ENCODE data around the gene DCXR.

The DCXR gene

GRCh38 chr17:82062984-82063368, 25.5 kb upstream of the DCXR start:
- no peak for DNase-seq (ENCODE audit: low read depth)
- no peak overlapping the region for H3K4me3 ChIP-seq (ENCODE audit: control insufficient read depth, low read depth, low read length)
- TF ChIP-seq CTCF (conservative IDR thresholded peaks at IDR 0.05; ENCODE audit: control insufficient read depth, insufficient read depth, low read depth, low read length) = no peak

- no peak overlapping the region for H3K4me3 ChIP-seq (ENCODE audit: control insufficient read depth, low read depth, low read length)
- no peak for TF ChIP-seq CTCF (conservative IDR thresholded peaks at IDR 0.05; ENCODE audit: control insufficient read depth, insufficient read depth, low read depth, low read length)
- no peak for DNase-seq (ENCODE audit: low read depth)
Measured at GRCh38 chr17:82062076-82062983, 24.8 kb upstream of the DCXR start.

GRCh38 chr17:82061047-82061925, 23.8 kb upstream of the DCXR start:
- DNase-seq (ENCODE audit: low read depth) = no peak
- no peak overlapping the region for H3K4me3 ChIP-seq (ENCODE audit: control insufficient read depth, low read depth, low read length)
- TF ChIP-seq CTCF (conservative IDR thresholded peaks at IDR 0.05; ENCODE audit: control insufficient read depth, insufficient read depth, low read depth, low read length) = no peak

GRCh38 chr17:82060614-82061013, 23.1 kb upstream of the DCXR start:
- no peak overlapping the region for H3K4me3 ChIP-seq (ENCODE audit: control insufficient read depth, low read depth, low read length)
- no peak for TF ChIP-seq CTCF (conservative IDR thresholded peaks at IDR 0.05; ENCODE audit: control insufficient read depth, insufficient read depth, low read depth, low read length)
- no peak for DNase-seq (ENCODE audit: low read depth)

- TF ChIP-seq CTCF (conservative IDR thresholded peaks at IDR 0.05; ENCODE audit: control insufficient read depth, insufficient read depth, low read depth, low read length) = no peak
- no peak for DNase-seq (ENCODE audit: low read depth)
- H3K4me3 ChIP-seq (ENCODE audit: control insufficient read depth, low read depth, low read length) = no peak overlapping the region
Measured at GRCh38 chr17:82060001-82060380, 22.5 kb upstream of the DCXR start.

GRCh38 chr17:82059272-82060000, 21.9 kb upstream of the DCXR start:
- no peak for TF ChIP-seq CTCF (conservative IDR thresholded peaks at IDR 0.05; ENCODE audit: control insufficient read depth, insufficient read depth, low read depth, low read length)
- no peak overlapping the region for H3K4me3 ChIP-seq (ENCODE audit: control insufficient read depth, low read depth, low read length)
- no peak for DNase-seq (ENCODE audit: low read depth)
